Fibroblast of pulmonary artery (primary cell): ENCODE measurements around the gene PLCXD1.

Experiments used
- DNase-seq: peaks from one replicate; pipeline ENCODE4 v3.0.0-alpha.2; 2010; ENCODE audit warnings: low read depth
- H3K4me3 ChIP-seq: replicated peaks from 2 replicates; pipeline ENCODE4 v1.5.1; 2011; ENCODE audit warnings: low read depth, mild to moderate bottlenecking, control low read depth, low read length, moderate library complexity
- TF ChIP-seq, protein P1 (sequence below): IDR thresholded peaks from 2 replicates; pipeline ENCODE4 v1.5.1; 2011; ENCODE audit warnings: mild to moderate bottlenecking, control low read depth, low read length, inconsistent platforms; ENCODE audit errors: missing control alignments

Gene PLCXD1

DNA sequence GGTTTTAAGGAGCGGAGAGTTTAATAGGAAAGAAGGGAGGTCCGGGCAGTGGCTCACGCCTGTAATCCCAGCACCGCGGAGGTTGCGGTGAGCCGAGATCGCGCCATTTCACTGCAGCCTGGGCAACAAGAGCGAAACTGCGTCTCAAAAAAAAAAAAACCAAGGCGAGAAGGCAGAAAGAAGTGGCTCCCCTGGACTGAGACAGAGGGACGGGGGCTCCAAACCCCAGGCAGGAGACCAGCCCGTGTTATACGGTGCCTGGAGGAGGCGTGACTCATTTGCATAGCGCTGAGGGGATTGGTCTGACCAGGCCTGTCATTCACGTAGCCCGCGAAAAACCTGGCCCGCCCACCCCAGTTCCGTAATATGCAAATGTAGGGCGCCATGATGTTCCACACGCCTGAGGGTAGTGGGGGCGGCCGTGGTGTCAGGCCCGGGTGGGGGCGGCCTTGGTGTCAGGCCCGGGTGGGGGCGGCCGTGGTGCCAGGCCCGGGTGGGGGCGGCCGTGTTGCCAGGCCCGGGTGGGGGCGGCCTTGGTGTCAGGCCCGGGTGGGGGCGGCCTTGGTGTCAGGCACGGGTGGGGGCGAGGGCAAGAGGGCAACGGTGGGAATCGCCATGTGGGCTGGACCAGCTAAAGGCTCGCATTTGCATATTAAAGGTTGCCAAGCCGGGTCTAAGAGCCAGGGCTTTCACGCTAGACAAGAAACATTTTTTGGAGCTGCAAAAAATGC is 2.1 kb downstream of the PLCXD1 start:
- peak overlapping the region; percentile 69 for H3K4me3 ChIP-seq
- peak; percentile 87 for DNase-seq
- TF ChIP-seq, protein P1, sequence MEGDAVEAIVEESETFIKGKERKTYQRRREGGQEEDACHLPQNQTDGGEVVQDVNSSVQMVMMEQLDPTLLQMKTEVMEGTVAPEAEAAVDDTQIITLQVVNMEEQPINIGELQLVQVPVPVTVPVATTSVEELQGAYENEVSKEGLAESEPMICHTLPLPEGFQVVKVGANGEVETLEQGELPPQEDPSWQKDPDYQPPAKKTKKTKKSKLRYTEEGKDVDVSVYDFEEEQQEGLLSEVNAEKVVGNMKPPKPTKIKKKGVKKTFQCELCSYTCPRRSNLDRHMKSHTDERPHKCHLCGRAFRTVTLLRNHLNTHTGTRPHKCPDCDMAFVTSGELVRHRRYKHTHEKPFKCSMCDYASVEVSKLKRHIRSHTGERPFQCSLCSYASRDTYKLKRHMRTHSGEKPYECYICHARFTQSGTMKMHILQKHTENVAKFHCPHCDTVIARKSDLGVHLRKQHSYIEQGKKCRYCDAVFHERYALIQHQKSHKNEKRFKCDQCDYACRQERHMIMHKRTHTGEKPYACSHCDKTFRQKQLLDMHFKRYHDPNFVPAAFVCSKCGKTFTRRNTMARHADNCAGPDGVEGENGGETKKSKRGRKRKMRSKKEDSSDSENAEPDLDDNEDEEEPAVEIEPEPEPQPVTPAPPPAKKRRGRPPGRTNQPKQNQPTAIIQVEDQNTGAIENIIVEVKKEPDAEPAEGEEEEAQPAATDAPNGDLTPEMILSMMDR: no peak

DNA sequence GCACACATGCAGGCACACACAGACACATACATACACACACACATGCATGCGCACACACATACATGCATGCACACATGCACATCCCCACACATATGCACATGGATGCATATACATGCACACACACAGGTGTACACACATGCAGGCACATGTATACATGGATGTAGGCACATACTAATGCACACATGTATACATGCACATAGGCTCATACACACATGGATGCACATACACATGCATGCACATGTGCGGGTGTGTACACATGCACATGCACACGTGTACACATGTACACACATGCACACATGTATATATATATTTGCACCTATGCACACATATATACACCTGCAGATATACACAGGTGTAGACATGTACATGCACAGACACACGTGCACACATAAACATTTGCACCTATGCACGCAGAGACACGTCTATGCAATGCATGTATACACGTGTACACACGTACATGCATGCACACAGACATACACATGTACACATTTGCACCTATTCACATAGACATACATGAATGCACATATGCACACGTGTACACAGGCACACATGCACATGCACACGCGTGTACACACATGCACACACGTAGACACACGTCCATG is 4.0 kb downstream of the PLCXD1 start:
- no peak overlapping the region for H3K4me3 ChIP-seq
- DNase-seq: no peak
- TF ChIP-seq, protein P1: no peak

DNA sequence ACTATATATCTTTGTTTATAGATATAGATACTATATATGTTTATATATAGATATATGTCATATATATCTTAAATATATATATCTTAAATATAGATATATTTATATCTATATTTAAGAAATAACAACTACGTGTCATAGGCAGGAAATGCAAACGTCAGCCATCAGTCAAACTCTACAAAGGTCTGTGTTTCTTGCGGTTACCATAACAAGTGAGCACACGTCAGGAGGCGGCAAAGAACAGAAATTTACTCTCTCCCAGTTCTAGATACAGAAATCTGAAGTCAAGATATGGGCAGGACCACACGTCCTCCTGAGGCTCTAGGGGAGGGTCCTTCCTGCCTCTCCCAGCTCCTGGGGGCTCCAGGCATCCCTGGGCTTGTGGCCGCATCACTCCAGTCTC is 6.5 kb downstream of the PLCXD1 start:
- H3K4me3 ChIP-seq: no peak overlapping the region
- no peak for DNase-seq
- TF ChIP-seq, protein P1: no peak

DNA sequence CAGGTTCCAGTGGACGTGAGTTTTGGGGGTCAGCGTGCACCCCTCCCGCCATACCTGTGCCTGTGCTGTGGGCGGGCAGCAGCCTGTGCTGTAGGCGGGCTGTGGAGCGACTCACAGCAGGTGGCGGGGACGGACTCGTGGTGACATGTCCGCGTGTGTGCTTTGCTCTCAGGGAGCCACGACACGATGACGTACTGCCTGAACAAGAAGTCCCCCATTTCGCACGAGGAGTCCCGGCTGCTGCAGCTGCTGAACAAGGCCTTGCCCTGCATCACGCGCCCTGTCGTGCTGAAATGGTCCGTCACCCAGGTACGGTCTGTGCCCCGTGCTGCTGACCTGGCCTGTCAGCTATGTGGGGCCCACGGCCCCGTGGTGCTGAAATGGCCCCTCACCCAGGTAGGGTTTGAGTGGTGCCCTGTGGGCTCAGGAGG is 7.4 kb downstream of the PLCXD1 start:
- TF ChIP-seq, protein P1: no peak

DNA sequence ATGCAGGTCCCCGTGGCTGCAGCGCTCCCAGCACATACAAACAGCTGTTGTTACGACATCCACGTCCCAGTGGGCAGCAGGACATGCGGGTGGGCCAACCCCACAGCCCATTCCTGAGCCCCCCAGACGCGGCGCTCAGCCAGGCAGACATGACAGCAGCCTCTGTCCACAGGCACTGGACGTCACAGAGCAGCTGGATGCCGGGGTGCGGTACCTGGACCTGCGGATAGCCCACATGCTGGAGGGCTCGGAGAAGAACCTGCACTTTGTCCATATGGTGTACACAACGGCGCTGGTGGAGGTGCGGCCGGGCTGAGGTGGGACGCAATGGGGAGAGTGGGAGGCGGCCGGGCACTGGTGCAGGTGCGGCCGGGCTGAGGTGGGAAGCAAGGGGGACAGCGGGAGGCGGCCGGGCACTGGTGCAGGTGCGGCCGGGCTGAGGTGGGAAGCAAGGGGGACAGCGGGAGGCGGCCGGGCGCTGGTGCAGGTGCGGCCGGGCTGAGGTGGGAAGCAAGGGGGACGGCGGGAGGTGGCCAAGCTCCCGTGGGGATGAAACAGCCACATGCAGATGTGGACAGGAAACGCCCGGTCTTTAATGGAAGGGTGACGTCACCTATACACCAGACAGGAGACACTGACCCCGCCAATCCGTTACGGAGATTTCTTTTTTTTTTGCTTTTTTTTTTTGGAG is 9.4 kb downstream of the PLCXD1 start:
- DNase-seq: no peak
- H3K4me3 ChIP-seq: no peak overlapping the region
- TF ChIP-seq, protein P1: no peak

More for the DNA sequence above, 7.4 kb downstream of the PLCXD1 start:
- DNase-seq: no peak
- no peak overlapping the region for H3K4me3 ChIP-seq

DNA sequence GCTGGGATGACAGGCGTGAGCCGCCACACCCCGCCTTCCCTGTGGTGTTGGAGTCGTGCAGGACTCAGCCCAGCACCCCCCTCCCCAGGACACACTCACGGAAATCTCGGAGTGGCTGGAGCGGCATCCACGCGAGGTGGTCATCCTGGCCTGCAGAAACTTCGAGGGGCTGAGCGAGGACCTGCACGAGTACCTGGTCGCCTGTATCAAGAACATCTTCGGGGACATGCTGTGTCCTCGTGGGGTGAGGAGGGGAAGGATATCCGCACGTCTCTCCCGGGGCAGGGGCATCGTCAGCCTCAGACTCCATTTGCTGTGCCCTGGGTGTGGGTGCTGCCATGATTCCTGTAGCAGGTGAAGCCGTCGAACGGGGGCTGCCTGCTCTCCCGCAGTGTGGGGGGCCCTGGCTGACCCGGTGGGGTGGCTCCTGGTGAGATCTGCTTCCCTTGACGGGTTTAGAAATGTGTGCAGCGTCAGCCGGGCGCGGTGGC is 10.3 kb downstream of the PLCXD1 start:
- no peak for DNase-seq
- no peak overlapping the region for H3K4me3 ChIP-seq
- TF ChIP-seq, protein P1: no peak
